Spleen (tissue), 11 donors: ENCODE data around the gene HABP2. TPM values are rescaled to one million over a fixed set of nuclear protein-coding genes. Genes with fewer than 3 reads are reported as not detected.

Experiments
- DNase-seq: peaks from one replicate; pipeline ENCODE4 v3.0.0-alpha.2; 2020
- H3K27ac ChIP-seq, 8 donors: fragments of 200-600 bp; sonication (generic) in 7 of 8; 1 replicate in 4 of 8; 2 replicates in 4 of 8; pipeline versions ENCODE4 v1.5.0 to v1.8.0; 2016 to 2021; ENCODE audit warnings: inconsistent platforms in 4 of 8, mild to moderate bottlenecking in 4 of 8, moderate library complexity in 1 of 8
- H3K27me3 ChIP-seq, 7 donors: fragments of 200-600 bp; sonication (generic) in 6 of 7; replicated peaks in 1 of 7; 1 replicate in 4 of 7; 2 replicates in 3 of 7; pipeline versions ENCODE4 v1.5.0 to v1.8.0; 2016 to 2021; ENCODE audit warnings: inconsistent platforms in 3 of 7, mild to moderate bottlenecking in 1 of 7
- H3K36me3 ChIP-seq, 6 donors: fragments of 200-600 bp; sonication (generic) in 5 of 6; 1 replicate in 4 of 6; 2 replicates in 2 of 6; pipeline versions ENCODE4 v1.5.0 to v1.8.0; 2016 to 2021; ENCODE audit warnings: inconsistent platforms in 2 of 6
- H3K4me1 ChIP-seq, 6 donors: fragments of 200-600 bp; sonication (generic) in 5 of 6; 1 replicate in 3 of 6; 2 replicates in 3 of 6; pipeline versions ENCODE4 v1.5.0 to v1.8.0; 2016 to 2021; ENCODE audit warnings: inconsistent platforms in 3 of 6
- H3K4me3 ChIP-seq, 8 donors: fragments of 200-600 bp; sonication (generic) in 7 of 8; 1 replicate in 4 of 8; 2 replicates in 4 of 8; pipeline versions ENCODE4 v1.5.0 to v1.8.0; 2016 to 2021; ENCODE audit warnings: inconsistent platforms in 4 of 8, mild to moderate bottlenecking in 4 of 8, moderate library complexity in 2 of 8
- H3K9me3 ChIP-seq, 8 donors: fragments of 200-600 bp; sonication (generic) in 7 of 8; 1 replicate in 4 of 8; 2 replicates in 4 of 8; pipeline versions ENCODE4 v1.5.0 to v1.8.0; 2016 to 2021; ENCODE audit warnings: inconsistent platforms in 4 of 8
- CTCF ChIP-seq, 11 experiments: fragments of 200-600 bp in 7 of 11; fragments of 450-650 bp in 4 of 11; sonication (generic) in 4 of 11; IDR thresholded peaks in 8 of 11; conservative IDR thresholded peaks in 3 of 11; 1 replicate in 7 of 11; 2 replicates in 4 of 11; pipeline versions ENCODE4 v1.4.0 to v1.8.0; 2016 to 2021; ENCODE audit warnings: antibody characterized with exemption in 11 of 11, inconsistent platforms in 4 of 11, mild to moderate bottlenecking in 1 of 11
- POLR2A ChIP-seq, 3 donors: fragments of 450-650 bp; IDR thresholded peaks; one replicate each; pipeline ENCODE4 v1.5.1; 2017; ENCODE audit warnings: antibody characterized with exemption in 3 of 3, mild to moderate bottlenecking in 1 of 3
- POLR2AphosphoS5 ChIP-seq, 3 donors: sonication (generic); formaldehyde crosslinking; IDR thresholded peaks; one replicate each; pipeline ENCODE4 v1.5.1; 2017; ENCODE audit warnings: antibody characterized with exemption in 3 of 3
- WGBS, 5 donors: extraction: QIAGEN DNeasy Blood & Tissue Kit in 3 of 5; methylation state at CpG; one replicate each; pipeline versions ENCODE4 v1.1.5 to v1.1.7; 2013 to 2018; 5-methylcytosine and 5-hydroxymethylcytosine counted together
- intact Hi-C: fragments of 100-400 bp; cut with DNase I; formaldehyde crosslinking; loops from one replicate; pipeline ENCODE4 v1.15.0; 2023; ENCODE audit warnings: low total_unique reads
- polyA plus RNA-seq, 3 donors: library from polyadenylated mRNA; stranded (reverse); fragments of 200-250 nt; gene quantifications; one replicate each; pipeline ENCODE4 v1.2.1, GENCODE V29; 2013
- total RNA-seq, 7 donors: library from RNA; depleted of rRNA in 3 of 7; stranded (reverse); fragments of >200 nt in 3 of 7; fragmentation: NEBNext Ultra II Directional in 4 of 7; extraction: Animal tissue kit (Norgen Biotek cat#: 25700) in 4 of 7; gene quantifications; one replicate each; pipeline versions ENCODE4 v1.1.0 to v1.2.1, GENCODE V29; 2016 to 2021
- donor health status: healthy with polysubstance abuse.
- donor health status: DM: no; HTN: no; CAD: no; lungs with moderate emphysema.
- donor health status: DM: no; HTN: no; CAD: no.
- donor health status: Bipolar disorder and iron deficiency.
- donor health status: healthy.
- donor health status: DM: no; HTN: no; CAD: no.
- donor health status: DM: yes; HTN: yes; CAD: no.

Gene HABP2
- total and polyA plus RNA-seq, 10 donors, result not detected

GRCh38 chr10:113522460-113522859 lies 30.4 kb upstream of the HABP2 start:
- 91 to 98% (median 96%) methylated on average over 4 of the region's 4 CpGs for WGBS, 5 donors
- H3K9me3 ChIP-seq, result no peaks in the 10 kb centered on the region
- H3K4me3 ChIP-seq, result no peak overlapping the region
- peaks cover 0 to 8% (median 2%) of the 10 kb centered on the region in 6 donors for H3K4me1 ChIP-seq
- no peak for DNase-seq
- H3K36me3 ChIP-seq, result no peaks in the 10 kb centered on the region
- peaks cover 0 to 18% (median 0%) of the 10 kb centered on the region in 7 donors for H3K27me3 ChIP-seq
- TF ChIP-seq CTCF (IDR thresholded peaks at IDR 0.05 in 8 of 11, conservative IDR thresholded peaks at IDR 0.05 in 3 of 11), result no peak
- TF ChIP-seq POLR2AphosphoS5 (IDR thresholded peaks at IDR 0.05), result no peak
- TF ChIP-seq POLR2A (IDR thresholded peaks at IDR 0.05), result no peak
- intact Hi-C loops, result no loop called here
- H3K27ac ChIP-seq, result no peak overlapping the region

- no peak for TF ChIP-seq POLR2AphosphoS5 (IDR thresholded peaks at IDR 0.05)
- no peak for TF ChIP-seq POLR2A (IDR thresholded peaks at IDR 0.05)
- no peak for TF ChIP-seq CTCF (IDR thresholded peaks at IDR 0.05 in 8 of 11, conservative IDR thresholded peaks at IDR 0.05 in 3 of 11)
- Histone ChIP-seq H3K36me3 (no peaks in the 10 kb centered on the region), H3K4me1 (peaks cover 0 to 8% (median 2%) of the 10 kb centered on the region in 6 donors), H3K27me3 (peaks cover 0 to 18% (median 0%) of the 10 kb centered on the region in 7 donors), H3K27ac (no peak overlapping the region), H3K9me3 (no peaks in the 10 kb centered on the region), H3K4me3 (no peak overlapping the region)
- WGBS, 5 donors, result 62 to 78% (median 67%) methylated on average over 5 of the region's 5 CpGs
- intact Hi-C loops, result no loop called here
- DNase-seq, result no peak
Observed at GRCh38 chr10:113523071-113523470, 29.8 kb upstream of the HABP2 start.

GRCh38 chr10:113523628-113524027 lies 29.2 kb upstream of the HABP2 start:
- intact Hi-C loops, result no loop called here
- 58 to 84% (median 66%) methylated on average over 1 of the region's 1 CpG for WGBS, 5 donors
- H3K36me3 ChIP-seq, result no peaks in the 10 kb centered on the region
- no peak for DNase-seq
- TF ChIP-seq POLR2AphosphoS5 (IDR thresholded peaks at IDR 0.05) (no peak), CTCF (IDR thresholded peaks at IDR 0.05 in 8 of 11, conservative IDR thresholded peaks at IDR 0.05 in 3 of 11) (no peak), POLR2A (IDR thresholded peaks at IDR 0.05) (no peak)
- peaks cover 0 to 18% (median 0%) of the 10 kb centered on the region in 7 donors for H3K27me3 ChIP-seq
- H3K4me1 ChIP-seq, result peaks cover 0 to 8% (median 2%) of the 10 kb centered on the region in 6 donors
- no peak overlapping the region for H3K4me3 ChIP-seq
- no peak overlapping the region for H3K27ac ChIP-seq
- no peaks in the 10 kb centered on the region for H3K9me3 ChIP-seq

GRCh38 chr10:113524120-113524519 lies 28.7 kb upstream of the HABP2 start:
- Histone ChIP-seq H3K4me1 (peaks cover 0 to 8% (median 2%) of the 10 kb centered on the region in 6 donors), H3K36me3 (no peaks in the 10 kb centered on the region), H3K9me3 (no peaks in the 10 kb centered on the region), H3K27me3 (peaks cover 0 to 18% (median 0%) of the 10 kb centered on the region in 7 donors), H3K27ac (no peak overlapping the region), H3K4me3 (no peak overlapping the region)
- intact Hi-C loops, result no loop called here
- TF ChIP-seq POLR2A (IDR thresholded peaks at IDR 0.05), result no peak
- 67 to 82% (median 74%) methylated on average over 3 of the region's 3 CpGs for WGBS, 5 donors
- DNase-seq, result no peak
